GM13977 (cell line): Measurements from ENCODE around the gene RPGR.
A peak's percentile ranks its signal among the peaks of the same experiment; 100 is the strongest.

Experiments used
- DNase-seq: peaks from one replicate; pipeline ENCODE4 v3.0.0; 2012; ENCODE audit warnings: low spot score
- in situ Hi-C: fragments of 300-500 bp; cut with MboI; formaldehyde crosslinking; loops from one replicate; pipeline ENCODE4 v1.12.0; 2022; ENCODE audit warnings: low sequenced_read_pairs, low pct_unique_long_range_greater_than_20kb, mixed read lengths, inconsistent platforms; ENCODE audit not compliant: unreplicated experiment
- TF ChIP-seq, protein P1 (sequence below): IDR thresholded peaks from 2 replicates; pipeline ENCODE4 v1.5.1; 2012; ENCODE audit warnings: mild to moderate bottlenecking, control low read depth; ENCODE audit not compliant: insufficient read depth; ENCODE audit errors: extremely low read depth, missing control alignments

RPGR gene

DNA sequence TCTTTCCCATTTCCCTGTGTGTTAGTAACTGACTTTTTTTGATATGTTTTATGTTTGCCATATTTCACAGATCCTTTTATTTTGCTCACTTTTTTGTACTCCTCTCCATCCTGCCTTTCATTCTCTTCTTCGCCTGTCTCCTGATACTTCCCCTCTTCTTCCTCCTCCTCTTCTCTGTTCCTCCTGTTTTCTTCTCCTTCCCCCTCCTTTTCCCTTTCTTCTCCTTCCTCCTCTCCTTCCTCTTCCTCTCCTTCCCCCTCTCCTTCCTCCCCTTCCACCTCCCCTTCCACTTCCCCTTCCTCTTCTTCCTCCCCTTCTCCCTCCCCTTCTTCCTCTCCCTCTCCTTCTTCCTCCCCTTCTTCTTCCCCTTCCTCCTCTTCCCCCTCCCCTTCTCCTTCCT, 41.7 kb downstream of the RPGR start:
- no peak for DNase-seq
- TF ChIP-seq, protein P1, sequence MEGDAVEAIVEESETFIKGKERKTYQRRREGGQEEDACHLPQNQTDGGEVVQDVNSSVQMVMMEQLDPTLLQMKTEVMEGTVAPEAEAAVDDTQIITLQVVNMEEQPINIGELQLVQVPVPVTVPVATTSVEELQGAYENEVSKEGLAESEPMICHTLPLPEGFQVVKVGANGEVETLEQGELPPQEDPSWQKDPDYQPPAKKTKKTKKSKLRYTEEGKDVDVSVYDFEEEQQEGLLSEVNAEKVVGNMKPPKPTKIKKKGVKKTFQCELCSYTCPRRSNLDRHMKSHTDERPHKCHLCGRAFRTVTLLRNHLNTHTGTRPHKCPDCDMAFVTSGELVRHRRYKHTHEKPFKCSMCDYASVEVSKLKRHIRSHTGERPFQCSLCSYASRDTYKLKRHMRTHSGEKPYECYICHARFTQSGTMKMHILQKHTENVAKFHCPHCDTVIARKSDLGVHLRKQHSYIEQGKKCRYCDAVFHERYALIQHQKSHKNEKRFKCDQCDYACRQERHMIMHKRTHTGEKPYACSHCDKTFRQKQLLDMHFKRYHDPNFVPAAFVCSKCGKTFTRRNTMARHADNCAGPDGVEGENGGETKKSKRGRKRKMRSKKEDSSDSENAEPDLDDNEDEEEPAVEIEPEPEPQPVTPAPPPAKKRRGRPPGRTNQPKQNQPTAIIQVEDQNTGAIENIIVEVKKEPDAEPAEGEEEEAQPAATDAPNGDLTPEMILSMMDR = no peak

DNA sequence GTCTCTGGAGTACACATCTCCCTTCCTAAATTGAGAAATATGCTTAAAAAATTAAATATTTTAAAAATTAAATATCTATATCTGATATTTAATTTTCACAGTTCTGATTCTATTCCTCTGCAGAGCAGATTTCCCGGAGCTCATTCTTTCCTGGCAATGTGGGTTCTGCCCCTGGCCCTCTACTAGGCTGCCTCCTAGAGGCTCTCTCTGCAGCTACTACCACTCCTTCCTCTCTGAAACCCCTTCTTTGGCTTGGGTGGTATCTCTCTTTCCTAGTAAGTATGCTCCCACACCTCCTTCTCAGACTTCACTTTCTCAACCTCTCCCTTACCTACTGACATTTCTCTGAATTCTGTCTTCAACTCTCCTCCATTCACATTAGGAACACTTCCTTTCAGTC, 45.3 kb downstream of the RPGR start:
- in situ Hi-C loops = no loop called here
- no peak for DNase-seq
- TF ChIP-seq, protein P1 = peak; percentile 35

More for the DNA sequence above, 41.7 kb downstream of the RPGR start:
- in situ Hi-C loops = no loop called here

DNA sequence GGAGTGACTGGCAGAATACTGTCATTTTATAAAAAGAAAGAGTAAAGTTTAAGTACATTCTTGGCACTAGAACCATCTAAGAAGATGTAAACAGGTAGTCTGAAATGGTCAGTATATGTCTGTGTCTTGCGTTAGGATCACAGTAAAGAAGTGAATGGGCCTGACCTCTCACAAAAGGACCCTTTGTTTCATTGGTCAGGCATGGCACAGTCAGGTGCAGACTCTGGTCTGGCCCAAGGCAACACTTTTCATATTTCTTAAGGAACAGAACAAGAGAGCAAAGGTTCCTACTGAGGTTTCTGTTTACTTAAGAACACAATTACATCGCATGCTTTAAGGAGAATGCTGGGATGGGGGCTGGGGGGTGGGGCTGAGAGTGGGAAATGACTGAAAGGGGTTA, 48.1 kb downstream of the RPGR start:
- DNase-seq = no peak

DNA sequence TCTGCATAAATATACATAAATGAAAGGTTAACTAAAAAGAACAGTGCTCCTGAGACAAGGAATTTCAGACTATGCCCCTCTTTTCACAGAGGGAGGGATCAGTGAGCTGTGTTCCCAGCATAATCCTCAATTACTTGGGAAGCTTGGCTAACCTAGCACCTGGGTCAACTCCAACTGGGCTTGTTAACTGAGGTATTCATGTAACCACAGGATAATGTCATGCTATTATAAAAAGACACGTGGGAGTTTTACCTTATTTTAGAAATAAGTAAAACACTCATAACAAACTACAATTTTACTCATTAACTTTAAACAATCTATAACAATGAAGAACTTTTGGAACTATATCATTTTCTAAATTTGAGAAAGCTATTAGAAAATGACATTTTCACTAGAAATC, 48.6 kb downstream of the RPGR start:
- in situ Hi-C loops = no loop called here
- DNase-seq = no peak
- TF ChIP-seq, protein P1 = no peak

More for the DNA sequence above, 48.1 kb downstream of the RPGR start:
- TF ChIP-seq, protein P1 = no peak
- in situ Hi-C loops = no loop called here

DNA sequence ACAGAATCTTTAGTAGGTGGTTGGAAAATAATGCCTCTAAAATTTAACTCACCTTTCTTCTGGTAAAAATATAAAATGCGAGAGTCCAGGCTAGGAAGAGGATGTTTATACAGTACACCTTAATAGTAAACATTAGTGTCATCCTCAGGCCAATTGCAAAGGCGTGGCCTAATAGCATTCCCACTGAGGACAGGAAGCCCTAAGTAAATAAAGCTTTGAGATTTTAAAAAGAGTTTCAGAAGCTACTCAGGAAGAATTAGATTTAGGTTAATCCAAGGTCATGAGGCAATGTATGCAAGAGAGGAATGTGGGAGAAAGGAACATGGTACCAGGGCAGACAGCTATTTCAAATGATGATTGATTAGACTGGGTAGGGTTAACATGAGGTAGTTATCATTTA, 49.5 kb downstream of the RPGR start:
- no peak for DNase-seq
- in situ Hi-C loops = no loop called here
- TF ChIP-seq, protein P1 = no peak

DNA sequence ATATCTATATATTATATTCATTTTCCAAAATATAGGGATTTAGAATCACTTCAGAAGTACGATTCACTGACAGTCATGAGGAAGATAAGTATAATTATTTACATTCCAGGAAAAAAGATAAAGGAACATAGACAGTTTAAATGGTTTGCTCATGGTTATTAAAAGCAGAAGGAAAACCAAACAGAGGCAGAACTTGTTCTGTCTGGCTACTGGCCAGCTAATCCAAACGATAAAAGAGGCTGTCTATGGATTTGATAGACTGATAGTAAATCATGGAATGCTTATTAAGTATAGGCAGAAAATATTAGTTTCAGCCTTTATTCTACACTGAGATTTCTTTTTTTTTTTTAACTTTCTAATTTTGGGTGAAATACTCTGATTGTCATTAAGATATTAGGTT, 50.2 kb downstream of the RPGR start:
- DNase-seq = no peak
- in situ Hi-C loops = no loop called here
- TF ChIP-seq, protein P1 = no peak

DNA sequence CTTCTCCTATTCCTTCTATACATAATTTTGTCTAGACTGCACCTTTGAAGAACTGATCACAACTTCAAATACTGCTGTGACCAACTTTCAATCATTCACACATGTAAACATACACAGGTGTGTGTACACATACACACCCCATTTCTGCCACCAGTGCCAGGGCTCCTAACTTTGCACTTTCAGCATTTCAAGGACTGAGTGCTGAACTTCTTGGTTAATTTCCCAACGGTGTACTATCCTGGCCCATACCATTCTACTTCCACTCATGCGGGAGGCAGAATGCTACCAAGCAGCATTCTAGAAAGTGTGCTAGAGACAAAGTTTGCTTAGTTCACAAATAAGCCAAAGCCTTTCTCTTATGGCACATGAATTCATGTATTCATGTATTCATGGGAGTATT, 51.2 kb downstream of the RPGR start:
- TF ChIP-seq, protein P1 = no peak
- DNase-seq = no peak
- in situ Hi-C loops = no loop called here
